Endothelial cell of umbilical vein (primary cell): ENCODE data around the gene OTUD1.

Experiments
- CTCF ChIP-seq, 2 donors: IDR thresholded peaks; 1 replicate in 1 of 2; 2 replicates in 1 of 2; pipeline ENCODE4 v1.5.1; 2011; ENCODE audit warnings: low read length in 2 of 2, mild to moderate bottlenecking in 2 of 2, moderate library complexity in 2 of 2, control low read depth in 1 of 2, inconsistent platforms in 1 of 2, low read depth in 1 of 2; ENCODE audit not compliant: insufficient read depth in 1 of 2; ENCODE audit errors: extremely low read depth in 1 of 2
- JUN ChIP-seq: IDR thresholded peaks from 2 replicates; pipeline ENCODE4 v1.6.1; 2011; ENCODE audit warnings: borderline replicate concordance, low read depth; ENCODE audit not compliant: insufficient read length, insufficient read depth
- MAX ChIP-seq: IDR thresholded peaks from 2 replicates; pipeline ENCODE4 v1.6.1; 2011; ENCODE audit not compliant: insufficient read depth, insufficient read length
- POLR2A ChIP-seq: IDR thresholded peaks from 2 replicates; pipeline ENCODE4 v1.6.1; 2012; ENCODE audit warnings: low read depth, mild to moderate bottlenecking, control low read depth, low read length
- POLR2AphosphoS5 ChIP-seq: IDR thresholded peaks from 2 replicates; pipeline ENCODE4 v1.6.1; 2012; ENCODE audit warnings: low read depth, mild to moderate bottlenecking, control low read depth, low read length, moderate library complexity; ENCODE audit not compliant: insufficient read depth

- TF ChIP-seq CTCF (IDR thresholded peaks at IDR 0.05; ENCODE audit: extremely low read depth in 1 of 2, insufficient read depth in 1 of 2, low read depth in 1 of 2, low read length in 2 of 2) (no peak), JUN (no peak), POLR2A (no peak), POLR2AphosphoS5 (no peak), MAX (no peak)
Observed at GRCh38 chr10:23404461-23404980, 34.4 kb upstream of the OTUD1 start.
